Measurements from ENCODE around the gene RNF169.
A peak's percentile ranks its signal among the peaks of the same experiment; 100 is the strongest.

Gene RNF169

GRCh38 chr11:74769055-74769707, 20.5 kb downstream of the RNF169 start:
- peak; percentile 51 for DNase-seq

GRCh38 chr11:74770456-74770855, 21.8 kb downstream of the RNF169 start:
- peak; percentile 16 for DNase-seq

- no peak for DNase-seq
Measured at GRCh38 chr11:74771139-74771538, 22.5 kb downstream of the RNF169 start.

GRCh38 chr11:74773476-74773875, 24.8 kb downstream of the RNF169 start:
- DNase-seq = no peak

- DNase-seq = no peak
Measured at GRCh38 chr11:74775762-74776161, 27.1 kb downstream of the RNF169 start.

- DNase-seq = peak; percentile 60
Measured at GRCh38 chr11:74776546-74776945, 27.9 kb downstream of the RNF169 start.

- no peak for DNase-seq
Measured at GRCh38 chr11:74777038-74777437, 28.4 kb downstream of the RNF169 start.

- no peak for DNase-seq
Measured at GRCh38 chr11:74777877-74778276, 29.2 kb downstream of the RNF169 start.

- DNase-seq = no peak
Measured at GRCh38 chr11:74778581-74778980, 29.9 kb downstream of the RNF169 start.

- DNase-seq = peak; percentile 51
Measured at GRCh38 chr11:74780248-74781005, 31.8 kb downstream of the RNF169 start.

- DNase-seq = peak; percentile 93
Measured at GRCh38 chr11:74783241-74783871, 34.7 kb downstream of the RNF169 start.

GRCh38 chr11:74784234-74784633, 35.6 kb downstream of the RNF169 start:
- no peak for DNase-seq

GRCh38 chr11:74784726-74785125, 36.1 kb downstream of the RNF169 start:
- DNase-seq = no peak

GRCh38 chr11:74786574-74786973, 37.9 kb downstream of the RNF169 start:
- DNase-seq = no peak

- DNase-seq = no peak
Measured at GRCh38 chr11:74791333-74792100, 42.9 kb downstream of the RNF169 start.

GRCh38 chr11:74806267-74806666, 57.6 kb downstream of the RNF169 start:
- DNase-seq = no peak

GRCh38 chr11:74809801-74810200, 61.2 kb downstream of the RNF169 start:
- no peak for DNase-seq

GRCh38 chr11:74815966-74816365, 67.3 kb downstream of the RNF169 start:
- DNase-seq = no peak

- no peak for DNase-seq
Measured at GRCh38 chr11:74816664-74817063, 68.0 kb downstream of the RNF169 start.

- DNase-seq = no peak
Measured at GRCh38 chr11:74818283-74818946, 69.8 kb downstream of the RNF169 start.

GRCh38 chr11:74819400-74819799, 70.8 kb downstream of the RNF169 start:
- no peak for DNase-seq

GRCh38 chr11:74820763-74821162, 72.1 kb downstream of the RNF169 start:
- peak; percentile 54 for DNase-seq

- no peak for DNase-seq
Measured at GRCh38 chr11:74822170-74822569, 73.5 kb downstream of the RNF169 start.
